Measurements from ENCODE around the gene MAML1. TPM values are rescaled to one million over a fixed set of nuclear protein-coding genes. Genes with fewer than 3 reads are reported as not detected.
A peak's percentile ranks its signal among the peaks of the same experiment; 100 is the strongest.

Gene MAML1
- total and polyA plus RNA-seq, 2 experiments from 2014 or later = 5.8 to 9.5 TPM

DNA sequence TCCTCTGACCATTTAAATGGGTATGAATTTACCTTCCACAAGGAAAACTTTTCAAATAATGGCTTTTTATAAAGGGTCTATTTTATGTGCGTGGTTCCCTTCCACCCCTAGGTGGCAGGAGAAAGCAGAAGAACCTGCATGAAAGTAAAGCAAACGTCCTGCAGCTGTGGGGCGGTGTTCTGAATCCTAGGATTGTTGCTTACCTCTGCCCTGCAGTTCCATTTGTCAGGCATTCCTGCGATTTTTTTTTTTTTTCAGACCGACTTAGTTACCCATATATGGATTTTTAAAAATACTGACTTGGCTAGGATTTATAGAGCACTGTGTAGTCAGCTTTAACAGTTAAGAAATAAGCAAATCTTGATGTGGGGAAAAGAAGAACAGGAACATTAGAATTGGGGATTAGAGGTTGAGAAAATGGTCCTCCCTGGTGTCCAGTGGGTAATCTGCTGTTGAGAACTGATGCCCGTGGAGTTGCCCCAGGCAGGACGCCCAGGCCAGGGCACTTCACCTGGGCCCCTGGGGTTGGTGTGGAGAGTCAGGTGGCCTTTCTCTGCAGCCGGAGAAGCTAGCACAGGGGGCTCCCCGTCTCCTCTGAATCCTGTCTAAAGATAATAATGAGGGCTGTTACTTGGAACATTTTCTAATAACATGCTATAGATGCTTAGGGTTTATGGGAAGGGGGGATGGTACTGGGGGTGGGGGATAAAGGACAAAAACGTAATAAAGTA lies 30.8 kb downstream of the MAML1 start:
- 21 to 23% methylated on average over 10 of the region's 10 CpGs for WGBS, 2 experiments (ENCODE audit: low coverage in 1 of 2, low lambda C conversion rate in 2 of 2, missing lambda C conversion rate in 2 of 2)
- H3K4me3 ChIP-seq = peak overlapping the region; percentile 32
- H3K36me3 ChIP-seq (ENCODE audit: low read depth) = peaks cover 6% of the 10 kb centered on the region
- no peak for TF ChIP-seq EZH2phosphoT487 (IDR thresholded peaks at IDR 0.05; ENCODE audit: insufficient read depth, low read depth)
- TF ChIP-seq EZH2 (IDR thresholded peaks at IDR 0.05; ENCODE audit: insufficient read depth, poor library complexity, severe bottlenecking) = no peak
- DNase-seq = peak; percentile 87
- peak overlapping the region; percentile 64; the same call in 1 of the 2 replicates for H3K9ac ChIP-seq
- H3K27me3 ChIP-seq (replicated peaks; ENCODE audit: insufficient read depth) = no peaks in the 10 kb centered on the region
- peaks cover 59% of the 10 kb centered on the region for H3K4me1 ChIP-seq (ENCODE audit: insufficient read depth)
- H3K4me2 ChIP-seq (ENCODE audit: unreplicated experiment) = peak overlapping the region; percentile 52
- H3F3A ChIP-seq (ENCODE audit: insufficient read depth) = peaks cover 60% of the 10 kb centered on the region
- H3K27ac ChIP-seq = peak overlapping the region; percentile 84
- H4K20me1 ChIP-seq (ENCODE audit: insufficient read depth) = peaks cover 26% of the 10 kb centered on the region
- H3K9me2 ChIP-seq (ENCODE audit: insufficient read depth) = no peaks in the 10 kb centered on the region
- H3K9me3 ChIP-seq (ENCODE audit: low read depth) = no peaks in the 10 kb centered on the region
- H2AFZ ChIP-seq = no peak overlapping the region
- H3K79me2 ChIP-seq (ENCODE audit: insufficient read depth) = peaks cover 75% of the 10 kb centered on the region
- in situ Hi-C loops (cut with MboI) = no loop called here

DNA sequence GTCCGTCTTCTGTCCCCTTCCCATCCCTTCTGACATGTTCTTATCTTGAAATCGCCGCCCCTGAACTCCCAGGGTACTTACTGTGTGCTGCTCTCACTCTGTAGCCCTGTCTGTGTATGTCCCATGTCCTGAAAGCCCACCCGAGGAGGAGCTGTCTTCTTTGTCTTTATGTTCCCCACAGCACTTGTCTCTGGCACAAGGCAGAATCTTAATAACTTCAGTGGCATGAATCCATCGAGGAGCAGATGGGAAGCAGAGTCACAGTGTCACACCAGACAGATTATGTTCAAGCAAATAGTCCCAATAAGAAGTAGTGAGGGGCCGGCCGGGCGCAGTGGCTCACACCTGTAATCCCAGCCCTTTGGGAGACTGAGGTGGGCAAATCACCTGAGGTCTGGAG lies 31.4 kb downstream of the MAML1 start:
- in situ Hi-C loops (cut with MboI) = no loop called here
- Histone ChIP-seq H2AFZ (no peak overlapping the region), H3K79me2 (ENCODE audit: insufficient read depth) (peaks cover 75% of the 10 kb centered on the region), H3K9me3 (ENCODE audit: low read depth) (no peaks in the 10 kb centered on the region), H3K4me3 (no peak overlapping the region), H3K4me1 (ENCODE audit: insufficient read depth) (peaks cover 59% of the 10 kb centered on the region), H3K9me2 (ENCODE audit: insufficient read depth) (no peaks in the 10 kb centered on the region), H3K4me2 (ENCODE audit: unreplicated experiment) (no peak overlapping the region), H4K20me1 (ENCODE audit: insufficient read depth) (peaks cover 22% of the 10 kb centered on the region), H3F3A (ENCODE audit: insufficient read depth) (peaks cover 60% of the 10 kb centered on the region), H3K27ac (peak overlapping the region; percentile 84), H3K27me3 (replicated peaks; ENCODE audit: insufficient read depth) (no peaks in the 10 kb centered on the region), H3K36me3 (ENCODE audit: low read depth) (peaks cover 6% of the 10 kb centered on the region), H3K9ac (peak overlapping the region; percentile 6; the same call in 1 of the 2 replicates)
- TF ChIP-seq EZH2phosphoT487 (IDR thresholded peaks at IDR 0.05; ENCODE audit: insufficient read depth, low read depth) (no peak), EZH2 (IDR thresholded peaks at IDR 0.05; ENCODE audit: insufficient read depth, poor library complexity, severe bottlenecking) (no peak)
- peak; percentile 4 for DNase-seq
- 64 to 68% methylated on average over 8 of the region's 8 CpGs for WGBS, 2 experiments (ENCODE audit: low coverage in 1 of 2, low lambda C conversion rate in 2 of 2, missing lambda C conversion rate in 2 of 2)

DNA sequence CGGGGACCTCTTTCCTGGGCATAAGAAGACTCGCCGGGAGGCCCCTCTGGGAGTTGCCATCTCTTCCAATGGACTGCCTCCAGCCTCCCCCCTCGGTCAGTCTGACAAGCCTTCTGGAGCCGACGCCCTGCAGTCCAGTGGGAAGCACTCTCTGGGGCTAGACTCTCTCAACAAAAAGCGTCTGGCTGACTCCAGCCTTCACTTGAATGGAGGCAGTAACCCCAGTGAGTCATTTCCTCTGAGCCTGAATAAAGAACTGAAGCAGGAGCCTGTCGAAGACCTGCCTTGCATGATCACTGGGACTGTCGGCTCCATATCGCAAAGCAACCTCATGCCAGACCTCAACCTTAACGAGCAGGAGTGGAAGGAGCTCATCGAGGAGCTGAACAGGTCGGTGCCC lies 32.8 kb downstream of the MAML1 start:
- in situ Hi-C loops (cut with MboI) = no loop called here

DNA sequence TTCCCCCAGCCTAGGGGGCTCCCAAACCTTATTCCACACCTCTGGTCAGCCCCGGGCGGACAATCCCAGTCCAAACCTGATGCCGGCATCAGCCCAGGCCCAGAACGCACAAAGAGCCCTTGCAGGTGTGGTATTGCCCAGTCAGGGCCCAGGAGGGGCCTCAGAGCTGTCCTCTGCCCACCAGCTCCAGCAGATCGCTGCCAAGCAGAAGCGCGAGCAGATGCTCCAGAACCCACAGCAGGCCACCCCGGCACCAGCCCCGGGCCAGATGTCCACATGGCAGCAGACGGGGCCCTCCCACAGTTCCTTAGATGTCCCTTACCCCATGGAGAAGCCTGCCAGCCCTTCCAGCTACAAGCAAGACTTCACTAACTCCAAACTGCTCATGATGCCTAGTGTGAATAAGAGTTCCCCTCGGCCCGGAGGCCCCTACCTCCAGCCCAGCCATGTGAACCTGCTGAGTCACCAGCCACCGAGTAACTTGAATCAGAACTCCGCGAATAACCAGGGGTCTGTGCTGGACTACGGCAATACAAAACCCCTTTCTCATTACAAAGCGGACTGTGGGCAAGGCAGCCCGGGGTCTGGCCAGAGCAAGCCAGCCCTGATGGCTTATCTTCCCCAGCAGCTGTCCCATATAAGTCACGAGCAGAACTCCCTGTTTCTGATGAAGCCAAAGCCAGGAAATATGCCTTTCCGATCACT lies 33.6 kb downstream of the MAML1 start:
- Histone ChIP-seq H3K4me2 (ENCODE audit: unreplicated experiment) (peak overlapping the region; percentile 60), H2AFZ (no peak overlapping the region), H3K27me3 (replicated peaks; ENCODE audit: insufficient read depth) (no peaks in the 10 kb centered on the region), H3K4me1 (ENCODE audit: insufficient read depth) (peaks cover 59% of the 10 kb centered on the region), H3K9ac (peak overlapping the region; percentile 36), H3F3A (ENCODE audit: insufficient read depth) (peaks cover 58% of the 10 kb centered on the region), H3K79me2 (ENCODE audit: insufficient read depth) (peaks cover 74% of the 10 kb centered on the region), H3K27ac (peak overlapping the region; percentile 84), H4K20me1 (ENCODE audit: insufficient read depth) (0 out of 2 replicates have a peak, but pooled peaks cover 11% of the 10 kb centered on the region), H3K4me3 (0 out of 2 replicates have a peak overlapping the region, but pooled peaks have one; percentile 38), H3K9me2 (ENCODE audit: insufficient read depth) (no peaks in the 10 kb centered on the region), H3K36me3 (ENCODE audit: low read depth) (peaks cover 25% of the 10 kb centered on the region), H3K9me3 (ENCODE audit: low read depth) (no peaks in the 10 kb centered on the region)
- no peak for TF ChIP-seq EZH2phosphoT487 (IDR thresholded peaks at IDR 0.05; ENCODE audit: insufficient read depth, low read depth)
- no peak for TF ChIP-seq EZH2 (IDR thresholded peaks at IDR 0.05; ENCODE audit: insufficient read depth, poor library complexity, severe bottlenecking)
- DNase-seq = peak; percentile 66
- in situ Hi-C loops (cut with MboI) = no loop called here
- 68 to 72% methylated on average over 20 of the region's 20 CpGs for WGBS, 2 experiments (ENCODE audit: low coverage in 1 of 2, low lambda C conversion rate in 2 of 2, missing lambda C conversion rate in 2 of 2)

More for the DNA sequence above, 32.8 kb downstream of the MAML1 start:
- Histone ChIP-seq H3K4me2 (ENCODE audit: unreplicated experiment) (peak overlapping the region; percentile 60), H4K20me1 (ENCODE audit: insufficient read depth) (peaks cover 13% of the 10 kb centered on the region; the same call in 1 of the 2 replicates), H3K9me3 (ENCODE audit: low read depth) (no peaks in the 10 kb centered on the region), H3K9ac (peak overlapping the region; percentile 36), H2AFZ (no peak overlapping the region), H3K36me3 (ENCODE audit: low read depth) (peaks cover 19% of the 10 kb centered on the region), H3K27me3 (replicated peaks; ENCODE audit: insufficient read depth) (no peaks in the 10 kb centered on the region), H3F3A (ENCODE audit: insufficient read depth) (peaks cover 60% of the 10 kb centered on the region), H3K4me1 (ENCODE audit: insufficient read depth) (peaks cover 59% of the 10 kb centered on the region), H3K9me2 (ENCODE audit: insufficient read depth) (no peaks in the 10 kb centered on the region), H3K79me2 (ENCODE audit: insufficient read depth) (peaks cover 75% of the 10 kb centered on the region), H3K4me3 (peak overlapping the region; percentile 38), H3K27ac (peak overlapping the region; percentile 84)
- DNase-seq = peak; percentile 94
- 17 to 26% methylated on average over 13 of the region's 13 CpGs for WGBS, 2 experiments (ENCODE audit: low coverage in 1 of 2, low lambda C conversion rate in 2 of 2, missing lambda C conversion rate in 2 of 2)
- TF ChIP-seq EZH2 (IDR thresholded peaks at IDR 0.05; ENCODE audit: insufficient read depth, poor library complexity, severe bottlenecking) = no peak
- no peak for TF ChIP-seq EZH2phosphoT487 (IDR thresholded peaks at IDR 0.05; ENCODE audit: insufficient read depth, low read depth)

Data from GM23248 (cell line).